TTC549 (cell line): ENCODE data around the gene AKAP10.
"Not testable (repeated sequence)": the region's sequence is repeated elsewhere in the genome, so short reads cannot be mapped to it uniquely, and the experiment has no call there.

Source experiments
- FAIRE-seq: peaks from 2 replicates; lab custom pipeline; 2012; peaks lifted over from hg19 to GRCh38; lab: Jason Lieb, UNC

The AKAP10 gene

DNA sequence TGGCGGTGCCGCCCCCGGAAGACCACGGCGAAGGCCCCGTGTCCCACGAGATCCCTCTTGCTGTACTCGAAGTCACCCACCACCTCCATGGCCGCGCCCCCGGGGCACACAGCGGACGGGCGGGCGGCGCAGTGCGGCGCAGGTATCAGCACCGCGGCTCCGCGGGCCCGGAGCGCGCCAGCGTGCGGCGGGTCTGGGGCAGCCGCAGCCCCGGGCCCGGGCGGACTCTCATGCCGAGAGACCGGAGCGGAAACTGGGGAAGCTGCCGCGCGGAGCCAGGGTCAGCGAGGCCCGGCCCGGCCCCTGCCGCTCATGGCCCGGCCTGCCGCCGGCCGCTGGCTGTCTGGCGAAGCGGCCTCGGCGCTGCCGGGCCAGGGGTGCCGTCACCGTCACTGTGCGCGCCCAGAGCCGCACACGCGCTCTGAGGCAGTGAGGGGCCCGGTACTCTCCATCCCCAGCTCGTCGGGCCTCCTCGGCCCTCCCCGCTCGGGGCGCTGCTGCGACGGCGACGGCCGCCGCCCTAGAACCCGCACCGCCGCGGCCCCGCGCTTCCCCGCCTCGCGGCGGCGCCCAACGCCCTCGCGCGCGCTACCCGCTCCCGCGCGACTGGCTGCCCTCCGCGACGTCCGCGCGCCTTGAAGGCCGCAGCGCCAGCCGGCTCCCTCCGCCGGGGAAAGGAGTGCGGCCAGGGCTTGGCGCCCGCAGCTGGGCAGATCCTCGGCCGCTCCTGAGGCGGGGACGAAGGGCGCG lies 110.1 kb downstream of the AKAP10 start, which contains the start of gene ULK2:
ULK2 (minus strand) TSS at position 608 of the 750 bp plus-strand sequence; CDS start at position 89, 519 bp downstream.
- FAIRE-seq, result no peak

GRCh38 chr17:19867079-19867328 lies 110.6 kb downstream of the AKAP10 start:
- no peak for FAIRE-seq

- no peak for FAIRE-seq
Measured at GRCh38 chr17:19865021-19865420, 112.6 kb downstream of the AKAP10 start.

GRCh38 chr17:19860647-19861177 lies 116.9 kb downstream of the AKAP10 start:
- FAIRE-seq, result not testable (repeated sequence)

DNA sequence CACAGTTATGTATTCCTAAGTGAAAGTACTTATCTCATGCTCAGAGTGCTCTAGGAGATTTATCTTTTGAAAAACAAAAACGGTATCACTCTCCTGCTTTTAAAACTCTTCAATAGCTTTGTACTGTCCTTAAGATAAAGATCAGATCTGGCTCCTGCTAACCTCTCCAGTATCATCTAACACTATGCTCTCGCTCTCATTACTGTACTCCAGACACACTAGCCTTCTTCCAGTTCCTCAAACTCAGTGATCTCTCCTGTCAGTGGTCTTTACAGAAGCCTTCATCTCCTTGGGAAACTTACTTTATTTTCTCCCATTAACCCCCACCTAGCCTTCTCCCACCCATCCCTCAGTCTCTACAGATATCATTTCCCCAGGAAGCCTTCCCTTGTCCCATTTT lies 120.0 kb downstream of the AKAP10 start:
- FAIRE-seq, result no peak
